Stimulated activated CD8-positive, alpha-beta memory T cell treated with anti-CD3 and anti-CD28 coated beads, Interleukin-15, amount 100 ng/mL, for 4 hours (primary cell): ENCODE data around the gene VWA1.
"Not testable (repeated sequence)": the region's sequence is repeated elsewhere in the genome, so short reads cannot be mapped to it uniquely, and the experiment has no call there.

Experiments used
- DNase-seq, 2 donors: peaks; one replicate each; pipeline ENCODE4 v3.0.0-alpha.2; 2020; ENCODE audit warnings: low read depth in 2 of 2

VWA1 gene

GRCh38 chr1:1455934-1456333 lies 20.4 kb downstream of the VWA1 start:
- DNase-seq: not testable (repeated sequence)

DNA sequence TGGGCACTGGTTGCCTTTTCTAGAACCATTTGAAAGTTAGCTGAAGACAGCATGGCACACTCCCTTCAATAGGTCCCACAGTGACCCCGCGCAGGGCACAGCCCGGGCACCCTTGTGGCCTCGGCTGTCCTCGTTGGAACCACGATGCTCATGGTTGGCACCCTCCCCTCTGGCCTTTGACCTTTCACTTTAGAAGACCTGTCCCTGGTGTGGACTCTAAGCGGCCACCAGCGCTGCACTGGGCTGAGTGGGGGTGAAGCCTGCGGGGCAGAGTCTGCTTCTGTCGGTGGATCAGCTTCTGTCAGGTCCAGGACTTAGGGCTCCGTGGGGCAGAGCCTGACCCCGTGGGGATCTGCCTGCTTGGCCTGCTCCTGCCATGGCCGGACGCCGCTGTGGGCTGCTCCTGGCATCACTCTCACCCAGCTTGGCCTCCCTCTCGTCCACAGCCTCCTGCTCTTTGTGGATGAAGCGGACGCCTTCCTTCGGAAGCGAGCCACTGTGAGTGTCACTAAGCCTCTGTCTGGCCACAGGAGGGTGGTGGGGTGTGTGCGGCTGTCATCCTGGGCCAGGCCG lies 21.3 kb downstream of the VWA1 start:
- DNase-seq: not testable (repeated sequence)

- not testable (repeated sequence) for DNase-seq
Measured at GRCh38 chr1:1459156-1459555, 23.7 kb downstream of the VWA1 start.

GRCh38 chr1:1459711-1460110 lies 24.2 kb downstream of the VWA1 start:
- not testable (repeated sequence) for DNase-seq

DNA sequence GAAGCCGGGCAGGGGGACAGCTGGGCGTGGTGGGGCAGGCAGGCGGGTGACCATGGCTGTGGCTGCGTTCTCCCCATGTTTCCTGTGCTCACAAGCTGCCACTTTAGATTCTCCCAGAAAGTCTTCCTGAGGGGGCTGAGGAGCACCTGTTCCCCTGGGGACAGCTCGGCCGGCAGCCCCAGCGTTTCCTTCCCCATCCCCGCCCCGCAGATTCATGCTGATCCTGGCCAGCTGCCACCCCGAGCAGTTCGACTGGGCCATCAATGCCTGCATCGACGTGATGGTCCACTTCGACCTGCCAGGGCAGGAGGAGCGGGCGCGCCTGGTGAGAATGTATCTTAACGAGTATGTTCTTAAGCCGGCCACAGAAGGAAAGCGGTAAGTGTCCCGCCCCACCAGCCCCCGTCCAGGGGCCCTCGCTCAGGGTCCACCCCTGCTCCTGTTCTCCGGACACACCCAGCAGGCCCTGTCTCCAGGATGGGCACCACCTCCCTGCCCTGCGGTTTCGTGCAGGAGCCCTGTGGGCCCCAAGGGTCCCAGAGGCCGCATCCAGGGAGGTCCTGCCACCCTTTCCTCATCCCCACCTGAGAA lies 25.1 kb downstream of the VWA1 start:
- DNase-seq: no peak

DNA sequence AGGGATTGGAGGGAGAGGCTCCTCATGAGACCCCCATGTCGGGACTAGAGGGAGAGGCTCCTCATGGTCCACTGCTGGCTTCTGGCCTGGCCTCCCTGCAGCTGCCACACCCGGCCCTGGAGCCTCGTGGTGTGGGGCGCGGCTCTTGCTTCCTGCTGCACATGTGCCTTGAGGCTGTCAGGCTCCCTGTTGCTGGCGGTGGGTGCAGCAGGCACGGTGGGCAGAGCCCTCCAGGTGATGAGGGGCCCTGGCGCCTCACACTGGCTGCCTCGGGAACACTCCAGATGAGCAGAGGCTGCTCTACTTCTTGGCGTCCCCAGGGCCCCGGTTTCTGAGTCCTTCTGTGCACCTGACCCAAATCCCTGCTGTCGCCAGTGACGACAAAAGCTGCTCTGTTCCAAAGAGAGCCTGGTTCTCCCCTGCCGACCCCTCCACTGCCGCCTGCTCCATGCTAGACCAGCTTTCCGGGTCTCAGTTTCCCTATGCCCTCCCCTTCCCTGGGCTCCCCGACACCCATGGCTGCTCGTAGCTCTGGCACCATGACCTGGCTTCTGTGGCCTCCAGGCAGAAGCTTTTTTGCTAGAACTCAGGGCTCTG lies 26.3 kb downstream of the VWA1 start:
- DNase-seq: no peak

- no peak for DNase-seq
Measured at GRCh38 chr1:1462318-1462966, 27.0 kb downstream of the VWA1 start.

GRCh38 chr1:1463312-1463711 lies 27.8 kb downstream of the VWA1 start:
- DNase-seq: no peak

DNA sequence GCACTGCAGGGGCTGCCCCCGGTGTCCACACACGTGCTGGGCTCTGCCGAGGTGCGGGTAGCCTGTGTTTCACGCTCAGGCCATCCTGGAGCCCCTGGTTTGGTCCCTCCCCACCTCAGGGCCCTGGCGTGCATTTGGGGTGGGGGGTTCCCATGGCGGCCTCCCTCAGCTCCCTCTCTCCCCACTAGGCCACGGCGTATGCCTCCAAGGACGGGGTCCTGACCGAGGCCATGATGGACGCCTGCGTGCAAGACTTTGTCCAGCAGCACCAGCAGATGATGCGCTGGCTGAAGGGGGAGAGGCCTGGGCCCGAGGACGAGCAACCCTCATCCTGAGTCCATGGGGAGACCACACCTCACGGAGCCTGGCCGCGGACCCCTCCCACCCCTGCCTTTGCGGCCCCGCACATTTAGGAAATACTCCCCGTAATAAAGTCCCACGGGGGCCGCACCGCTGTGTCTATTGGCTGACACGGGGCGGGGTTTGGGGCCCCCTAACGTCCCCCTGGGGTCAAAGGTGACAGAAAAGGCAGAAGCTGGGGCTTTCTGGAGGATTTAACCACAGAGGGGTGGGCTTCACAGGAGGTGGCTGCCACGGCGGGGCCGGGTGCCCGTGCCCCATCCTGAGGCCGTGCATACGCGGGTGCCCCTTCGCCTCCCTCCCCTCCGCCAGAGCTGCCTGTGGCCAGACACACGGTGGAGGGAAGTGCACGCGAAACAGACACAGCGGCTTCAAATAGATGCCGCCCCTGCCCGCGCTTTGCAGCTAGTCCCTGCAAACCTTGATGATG lies 32.9 kb downstream of the VWA1 start:
- DNase-seq: not testable (repeated sequence)

- DNase-seq: no peak
Measured at GRCh38 chr1:1470626-1471388, 35.3 kb downstream of the VWA1 start.

- peak; percentile 85 to 87 for DNase-seq
Measured at GRCh38 chr1:1471389-1472052, 36.0 kb downstream of the VWA1 start, which contains the start of gene ATAD3B. Gene ATAD3B (plus strand): TSS chr1:1471765. CDS start chr1:1471885, 120 bp downstream.

DNA sequence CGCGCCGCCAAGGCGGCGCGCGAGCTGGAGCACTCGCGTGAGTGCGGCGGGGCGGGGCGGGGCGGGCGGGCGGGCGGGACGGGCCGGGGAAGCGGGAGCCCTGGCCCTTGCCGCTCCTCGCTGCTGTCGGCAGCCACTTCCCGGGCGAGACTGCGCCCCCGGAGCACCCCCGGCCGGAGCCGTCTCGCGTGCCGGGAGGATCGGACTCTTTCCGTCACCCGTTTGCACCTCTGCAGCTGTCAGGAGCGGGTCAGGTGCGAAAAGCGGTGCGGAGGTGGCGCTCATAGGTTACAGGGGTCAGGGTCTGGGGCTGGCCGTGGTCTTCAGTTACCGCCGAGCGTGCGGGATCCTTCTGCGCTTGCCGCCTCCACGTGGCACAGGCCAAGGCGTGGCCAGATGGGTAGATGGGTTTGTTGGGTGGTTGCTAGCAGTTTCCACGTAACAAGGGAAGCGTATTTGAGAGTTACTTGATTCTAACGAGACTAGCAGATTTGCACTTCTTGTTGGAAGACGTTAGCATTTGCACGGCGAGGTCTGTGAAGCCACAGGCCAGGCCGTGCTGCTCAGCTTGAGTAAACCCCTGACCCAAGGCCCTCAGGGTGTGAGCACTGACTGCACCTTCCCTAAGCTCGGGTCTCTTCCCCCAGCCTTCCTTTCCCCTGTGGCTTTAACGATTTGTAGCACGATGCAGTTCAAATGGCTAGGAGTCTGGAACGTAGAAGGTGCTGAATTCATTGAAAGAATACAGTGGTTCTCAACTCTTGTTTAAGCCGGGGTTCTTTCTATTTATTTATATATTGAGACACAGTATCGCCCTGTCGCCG lies 36.8 kb downstream of the VWA1 start:
- peak in 1 of 2 donors; percentile 19 for DNase-seq

DNA sequence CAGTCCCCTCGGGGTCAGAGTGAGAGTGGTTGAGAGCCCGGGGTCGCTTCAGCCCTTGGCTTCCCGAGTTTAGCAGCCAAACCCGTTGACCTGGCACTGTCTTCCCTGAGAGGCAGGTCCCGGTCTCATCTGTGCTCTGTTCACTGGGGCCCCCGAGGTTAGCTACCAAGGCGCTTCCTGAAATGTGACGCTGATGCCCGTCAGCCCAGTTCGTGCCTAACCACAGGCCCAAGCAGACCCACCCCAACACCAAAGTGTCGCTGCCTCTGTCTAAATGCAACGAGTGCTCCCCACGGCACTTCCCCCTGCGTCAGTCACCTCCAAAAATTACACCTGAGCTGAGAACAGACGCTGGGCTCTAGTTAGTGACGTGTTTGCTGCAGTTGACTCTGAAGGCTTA lies 40.5 kb downstream of the VWA1 start:
- not testable (repeated sequence) for DNase-seq

GRCh38 chr1:1477206-1477605 lies 41.7 kb downstream of the VWA1 start:
- DNase-seq: no peak

- no peak for DNase-seq
Measured at GRCh38 chr1:1479547-1480487, 44.3 kb downstream of the VWA1 start.

DNA sequence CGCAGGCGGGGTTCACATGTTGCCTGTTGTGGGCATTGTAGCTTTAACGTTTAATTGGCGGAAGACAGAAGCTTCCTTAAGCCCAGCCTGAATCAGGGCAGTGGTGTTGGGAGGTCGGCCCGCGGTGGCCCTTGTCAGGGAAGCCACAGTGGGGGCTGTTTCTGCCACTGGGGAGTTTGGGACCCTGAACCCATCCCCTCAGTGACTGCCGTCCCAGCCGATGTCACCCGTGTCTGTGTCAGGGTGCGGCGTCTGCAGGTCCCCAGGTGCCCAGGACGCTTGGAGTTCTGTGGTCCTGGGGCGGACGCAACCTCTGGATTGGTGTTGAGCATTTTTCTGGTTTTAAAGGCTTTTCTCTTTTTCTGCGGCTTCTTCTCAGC lies 45.0 kb downstream of the VWA1 start:
- DNase-seq: not testable (repeated sequence)

DNA sequence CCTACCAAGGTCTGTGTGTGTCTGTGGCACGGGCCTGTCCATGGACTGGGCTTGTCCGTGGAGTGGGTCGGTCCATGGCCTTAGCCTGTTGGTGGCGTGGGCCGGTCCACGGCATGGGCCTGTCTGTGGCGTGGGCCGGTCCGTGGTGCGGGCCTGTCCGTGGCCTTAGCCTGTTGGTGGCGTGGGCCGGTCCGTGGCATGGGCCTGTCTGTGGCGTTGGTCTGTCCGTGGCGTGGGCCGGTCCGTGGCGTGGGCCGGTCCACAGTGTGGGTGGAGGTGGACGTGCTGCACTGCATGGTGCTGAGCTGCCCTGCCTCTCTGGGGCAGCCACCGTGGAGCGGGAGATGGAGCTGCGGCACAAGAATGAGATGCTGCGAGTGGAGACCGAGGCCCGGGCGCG lies 46.3 kb downstream of the VWA1 start:
- DNase-seq: not testable (repeated sequence)

DNA sequence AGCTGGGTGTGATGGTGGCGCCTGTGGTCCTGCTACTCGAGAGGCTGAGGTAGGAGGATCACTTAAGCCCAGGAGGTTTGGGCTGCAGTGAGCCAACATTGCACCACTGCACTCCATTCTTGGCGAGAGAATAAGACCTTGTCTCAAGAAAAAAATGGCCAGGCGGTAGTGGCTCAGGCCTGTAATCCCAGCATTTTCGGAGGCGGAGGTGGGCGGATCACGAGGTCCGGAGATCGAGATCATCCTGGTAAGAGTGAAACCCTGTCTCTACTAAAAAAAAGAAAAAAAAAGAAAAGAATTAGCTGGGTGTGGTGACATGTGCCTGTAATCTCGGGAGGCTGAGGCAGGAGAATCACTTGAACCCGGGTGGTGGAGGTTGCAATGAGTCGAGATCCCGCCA lies 47.4 kb downstream of the VWA1 start:
- no peak for DNase-seq

DNA sequence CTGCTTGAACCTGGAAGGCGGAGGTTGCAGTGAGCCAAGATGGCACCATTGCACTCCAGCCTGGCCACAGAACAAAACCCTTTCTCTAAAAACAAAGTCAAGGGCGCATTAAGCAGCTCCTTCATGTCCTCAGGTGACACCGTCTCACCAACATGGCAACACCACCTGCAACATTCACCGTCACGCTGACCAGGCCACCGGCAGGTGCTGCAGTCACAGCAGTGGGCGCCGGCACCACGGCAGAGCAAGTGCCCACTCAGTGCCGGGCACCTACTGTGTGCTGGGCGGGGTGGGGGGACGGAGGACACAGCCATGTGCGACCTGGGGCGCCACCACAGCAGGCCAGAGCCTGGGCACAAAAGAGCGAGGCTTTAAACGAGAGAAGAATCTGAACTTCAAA lies 48.2 kb downstream of the VWA1 start:
- DNase-seq: no peak
